NT2/D1 (cell line): ENCODE measurements around the gene CD2BP2.

ENCODE experiments used
- SUZ12 ChIP-seq: IDR thresholded peaks from 2 replicates; pipeline ENCODE4 v1.6.1; 2011; ENCODE audit not compliant: insufficient read length, insufficient read depth; ENCODE audit errors: extremely low read depth
- YY1 ChIP-seq: IDR thresholded peaks from 2 replicates; pipeline ENCODE4 v1.6.1; 2011; ENCODE audit not compliant: insufficient read length, insufficient read depth

- no peak for TF ChIP-seq YY1
- TF ChIP-seq SUZ12 = no peak
Measured at GRCh38 chr16:30340621-30341020, 14.5 kb downstream of the CD2BP2 start.
